Peyer's patch (tissue), 4 donors: ENCODE results near the gene TRHDE.

ENCODE experiments used
- CTCF ChIP-seq, 6 experiments: fragments of 450-650 bp in 4 of 6; fragments of 200-600 bp in 2 of 6; sonication (generic) in 1 of 6; IDR thresholded peaks; one replicate each; pipeline ENCODE4 v1.5.1; 2017 to 2019; ENCODE audit warnings: antibody characterized with exemption in 6 of 6, mild to moderate bottlenecking in 3 of 6, moderate library complexity in 1 of 6
- POLR2A ChIP-seq, 2 donors: fragments of 450-650 bp; IDR thresholded peaks; one replicate each; pipeline ENCODE4 v1.5.1; 2017; ENCODE audit warnings: antibody characterized with exemption in 2 of 2, mild to moderate bottlenecking in 2 of 2, moderate library complexity in 2 of 2

GRCh38 chr12:72311946-72312345 is 39.8 kb downstream of the TRHDE start:
- TF ChIP-seq CTCF (IDR thresholded peaks at IDR 0.05) (no peak), POLR2A (IDR thresholded peaks at IDR 0.05) (no peak)
